Suprapubic skin (tissue), 3 donors: ENCODE data around the gene GUCA1A.
A peak's percentile ranks its signal among the peaks of the same experiment; 100 is the strongest.

Experiments used
- CTCF ChIP-seq, 2 donors: fragments of 200-600 bp in 1 of 2; fragments of 450-650 bp in 1 of 2; sonication (generic) in 1 of 2; IDR thresholded peaks; one replicate each; pipeline ENCODE4 v1.5.1; 2016 to 2019; ENCODE audit warnings: antibody characterized with exemption in 2 of 2, mild to moderate bottlenecking in 1 of 2, moderate library complexity in 1 of 2
- POLR2AphosphoS5 ChIP-seq, 3 donors: sonication (generic); formaldehyde crosslinking; IDR thresholded peaks; one replicate each; pipeline ENCODE4 v1.6.1; 2017; ENCODE audit warnings: antibody characterized with exemption in 3 of 3

GRCh38 chr6:42217519-42218367 is 44.6 kb downstream of the GUCA1A start, which contains the start of gene MRPS10:
- no peak for TF ChIP-seq CTCF (IDR thresholded peaks at IDR 0.05)
- TF ChIP-seq POLR2AphosphoS5 (IDR thresholded peaks at IDR 0.05): peak; percentile 67 to 93 (median 80)
